Measurements from ENCODE around the gene GLIS1. TPM values are rescaled to one million over a fixed set of nuclear protein-coding genes. Genes with fewer than 3 reads are reported as not detected.

Gene GLIS1
- total RNA-seq, 1 experiment from 2014 or later = 1.7 TPM

DNA sequence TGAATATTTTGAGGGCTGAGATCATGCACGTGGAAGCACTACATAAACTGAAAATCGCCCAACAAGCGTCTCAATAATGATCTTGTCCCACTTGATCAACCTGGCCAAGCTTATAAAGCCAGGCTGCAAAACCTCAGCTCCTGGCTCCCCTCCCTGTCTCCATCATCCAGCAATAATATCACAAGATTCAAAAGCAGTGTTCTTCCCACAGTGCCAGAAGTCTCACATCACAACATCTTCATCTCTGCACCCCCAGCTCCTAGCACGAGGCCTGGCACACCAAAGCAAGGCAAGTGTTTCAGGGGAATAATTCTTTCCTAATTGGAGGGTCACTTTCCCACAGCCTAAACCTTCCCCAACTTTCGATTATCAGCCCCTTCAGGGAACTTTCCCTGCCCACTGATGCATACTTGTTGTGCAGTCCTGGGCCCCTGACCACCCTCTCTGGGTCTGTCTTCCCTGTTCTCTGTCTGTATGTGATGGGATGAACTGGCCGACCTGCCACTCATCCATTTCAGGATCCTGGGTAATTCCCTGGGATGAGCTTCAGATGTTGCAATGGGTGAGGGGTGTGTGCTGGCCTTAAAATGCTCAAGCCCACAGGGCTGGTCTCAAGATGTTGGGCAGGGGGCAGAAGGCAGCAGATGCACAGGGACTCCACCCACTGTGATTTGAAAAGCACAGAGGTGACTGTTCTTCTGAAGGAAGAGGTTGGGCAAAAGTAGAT is 150.7 kb downstream of the GLIS1 start:
- H3K4me3 ChIP-seq (ENCODE audit: low read length) = no peak overlapping the region
- no peaks in the 10 kb centered on the region for H3K27me3 ChIP-seq (ENCODE audit: low read length)
- CTCF ChIA-PET = no interaction called here
- no peak overlapping the region for H3K27ac ChIP-seq (ENCODE audit: low read length)
- intact Hi-C loops (cut with micrococcal nuclease) = no loop called here
- H3K9ac ChIP-seq (ENCODE audit: low read length) = no peak overlapping the region
- no peaks in the 10 kb centered on the region for H3F3A ChIP-seq (ENCODE audit: low read length, unreplicated experiment)
- H3K79me2 ChIP-seq (ENCODE audit: low read length) = no peaks in the 10 kb centered on the region
- POLR2A ChIA-PET (ENCODE audit: unreplicated experiment) = no interaction called here
- H3K4me2 ChIP-seq (ENCODE audit: low read length) = no peak overlapping the region
- H3K9me2 ChIP-seq (replicated peaks; ENCODE audit: low read length) = no peaks in the 10 kb centered on the region
- TF ChIP-seq EZH2 (IDR thresholded peaks at IDR 0.05; ENCODE audit: low read length, unreplicated experiment) (no peak), EZH2phosphoT487 (IDR thresholded peaks at IDR 0.05; ENCODE audit: borderline replicate concordance, low read length) (no peak), CTCF (conservative IDR thresholded peaks at IDR 0.05; ENCODE audit: low read depth, low read length) (no peak)
- no peaks in the 10 kb centered on the region for H3K9me3 ChIP-seq (ENCODE audit: low read length)
- no peak for DNase-seq
- no peak for ATAC-seq
- H4K20me1 ChIP-seq (ENCODE audit: low read length) = no peaks in the 10 kb centered on the region
- no peak overlapping the region for H2AFZ ChIP-seq (ENCODE audit: low read length)
- BruUV-seq (replicated peaks) = no TSS peak
- no peaks in the 10 kb centered on the region for H3K36me3 ChIP-seq (ENCODE audit: low read depth, low read length)
- H3K4me1 ChIP-seq (ENCODE audit: insufficient read depth, low read length) = peaks cover 4% of the 10 kb centered on the region; the same call in 1 of the 2 replicates

DNA sequence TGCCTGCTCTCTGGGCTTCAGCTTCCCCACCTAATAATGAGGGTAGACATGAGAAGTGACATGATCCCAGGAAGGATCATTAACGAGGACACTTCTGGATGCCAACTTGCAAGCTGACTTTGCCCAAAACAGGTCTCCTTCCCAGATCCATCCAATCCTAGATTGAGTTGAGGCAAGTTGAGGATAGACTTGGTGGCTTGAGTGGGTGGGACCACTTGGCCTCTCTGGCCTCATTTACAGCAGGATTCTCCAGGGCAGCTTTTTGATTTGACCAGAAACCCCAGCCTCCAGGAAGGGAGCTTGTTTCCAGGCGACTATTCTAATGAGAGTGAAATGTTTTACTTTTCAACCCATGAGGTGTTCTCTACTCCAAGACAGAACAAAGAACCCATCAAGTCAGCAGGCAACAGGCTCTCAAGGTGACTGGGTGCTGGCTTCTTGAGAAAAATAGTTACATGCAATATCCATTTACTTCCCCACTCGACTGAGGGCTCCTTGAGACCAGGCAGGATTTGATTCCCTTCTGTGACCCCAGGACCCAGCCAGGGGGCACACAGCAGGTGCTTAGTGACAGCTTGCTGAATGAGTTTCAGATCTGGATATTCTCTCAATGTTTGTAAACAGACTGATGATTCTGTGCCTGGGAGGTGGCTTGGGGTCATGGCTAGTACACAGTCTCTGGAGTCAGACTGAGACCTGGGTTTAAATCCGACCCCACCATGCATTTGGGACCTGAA is 151.5 kb downstream of the GLIS1 start:
- ChIA-PET CTCF (no interaction called here), POLR2A (ENCODE audit: unreplicated experiment) (no interaction called here)
- no peaks in the 10 kb centered on the region for H3K27me3 ChIP-seq (ENCODE audit: low read length)
- intact Hi-C loops (cut with micrococcal nuclease) = no loop called here
- H3K79me2 ChIP-seq (ENCODE audit: low read length) = no peaks in the 10 kb centered on the region
- ATAC-seq (no peak), DNase-seq (no peak)
- H3K9ac ChIP-seq (ENCODE audit: low read length) = no peak overlapping the region
- no peak overlapping the region for H3K4me2 ChIP-seq (ENCODE audit: low read length)
- TF ChIP-seq EZH2 (IDR thresholded peaks at IDR 0.05; ENCODE audit: low read length, unreplicated experiment) (no peak), CTCF (conservative IDR thresholded peaks at IDR 0.05; ENCODE audit: low read depth, low read length) (no peak), EZH2phosphoT487 (IDR thresholded peaks at IDR 0.05; ENCODE audit: borderline replicate concordance, low read length) (no peak)
- no peaks in the 10 kb centered on the region for H3K9me2 ChIP-seq (replicated peaks; ENCODE audit: low read length)
- no peaks in the 10 kb centered on the region for H3F3A ChIP-seq (ENCODE audit: low read length, unreplicated experiment)
- no peak overlapping the region for H3K4me3 ChIP-seq (ENCODE audit: low read length)
- H3K36me3 ChIP-seq (ENCODE audit: low read depth, low read length) = no peaks in the 10 kb centered on the region
- H3K27ac ChIP-seq (ENCODE audit: low read length) = no peak overlapping the region
- H2AFZ ChIP-seq (ENCODE audit: low read length) = no peak overlapping the region
- H4K20me1 ChIP-seq (ENCODE audit: low read length) = no peaks in the 10 kb centered on the region
- no TSS peak for BruUV-seq (replicated peaks)
- no peaks in the 10 kb centered on the region for H3K9me3 ChIP-seq (ENCODE audit: low read length)
- no peaks in the 10 kb centered on the region for H3K4me1 ChIP-seq (ENCODE audit: insufficient read depth, low read length)

DNA sequence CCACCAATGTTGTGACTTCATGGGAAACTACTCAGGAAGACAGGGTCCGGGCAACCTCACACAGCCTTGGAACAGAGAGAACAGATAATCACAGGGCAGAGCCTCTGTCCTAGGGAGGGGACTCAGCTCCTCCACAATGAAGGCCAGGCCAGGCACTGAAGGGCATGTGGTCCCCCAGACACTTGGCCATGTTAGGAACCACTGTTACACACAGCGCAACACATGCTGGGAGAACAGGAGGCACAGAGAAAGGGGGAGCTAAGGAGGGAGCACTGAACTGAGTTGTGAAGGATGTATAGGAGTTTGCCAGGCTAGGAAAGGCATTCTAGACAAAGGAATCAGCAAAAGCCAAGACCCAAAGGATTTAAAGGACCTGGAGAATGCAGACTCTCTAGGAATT is 152.2 kb downstream of the GLIS1 start:
- POLR2A ChIA-PET (ENCODE audit: unreplicated experiment) = no interaction called here
- no peaks in the 10 kb centered on the region for H3K9me2 ChIP-seq (replicated peaks; ENCODE audit: low read length)
- no peaks in the 10 kb centered on the region for H3K36me3 ChIP-seq (ENCODE audit: low read depth, low read length)
- H3K79me2 ChIP-seq (ENCODE audit: low read length) = no peaks in the 10 kb centered on the region
- no peaks in the 10 kb centered on the region for H3K9me3 ChIP-seq (ENCODE audit: low read length)
- no peak for ATAC-seq
- H3K4me2 ChIP-seq (ENCODE audit: low read length) = no peak overlapping the region
- H3F3A ChIP-seq (ENCODE audit: low read length, unreplicated experiment) = no peaks in the 10 kb centered on the region
- no peak overlapping the region for H2AFZ ChIP-seq (ENCODE audit: low read length)
- H3K4me1 ChIP-seq (ENCODE audit: insufficient read depth, low read length) = no peaks in the 10 kb centered on the region
- H3K4me3 ChIP-seq (ENCODE audit: low read length) = no peak overlapping the region
- intact Hi-C loops (cut with micrococcal nuclease) = no loop called here
- no peak for TF ChIP-seq EZH2 (IDR thresholded peaks at IDR 0.05; ENCODE audit: low read length, unreplicated experiment)
- no peak for TF ChIP-seq CTCF (conservative IDR thresholded peaks at IDR 0.05; ENCODE audit: low read depth, low read length)
- TF ChIP-seq EZH2phosphoT487 (IDR thresholded peaks at IDR 0.05; ENCODE audit: borderline replicate concordance, low read length) = no peak
- DNase-seq = no peak
- no peak overlapping the region for H3K9ac ChIP-seq (ENCODE audit: low read length)
- no TSS peak for BruUV-seq (replicated peaks)
- CTCF ChIA-PET = no interaction called here
- no peaks in the 10 kb centered on the region for H4K20me1 ChIP-seq (ENCODE audit: low read length)
- no peak overlapping the region for H3K27ac ChIP-seq (ENCODE audit: low read length)
- no peaks in the 10 kb centered on the region for H3K27me3 ChIP-seq (ENCODE audit: low read length)
